WTC11 (cell line): ENCODE measurements around the gene RGS9.

Source experiments
- ATF1 ChIP-seq: sonication (generic); formaldehyde crosslinking; IDR thresholded peaks from 2 replicates; pipeline ENCODE4 v1.8.1; 2023; ENCODE audit warnings: mild to moderate bottlenecking, moderate library complexity, missing genetic modification reagents
- CREB1 ChIP-seq: sonication (generic); formaldehyde crosslinking; IDR thresholded peaks from 2 replicates; pipeline ENCODE4 v1.8.0; 2023; ENCODE audit warnings: mild to moderate bottlenecking, missing genetic modification reagents
- ETV6 ChIP-seq: sonication (generic); formaldehyde crosslinking; IDR thresholded peaks from 2 replicates; pipeline ENCODE4 v1.8.1; 2022; ENCODE audit warnings: mild to moderate bottlenecking, missing genetic modification reagents
- MXD4 ChIP-seq: fragments of 250-450 bp; sonication (Bioruptor Pico); IDR thresholded peaks from 2 replicates; pipeline ENCODE4 v1.8.0; 2021; ENCODE audit warnings: mild to moderate bottlenecking, moderate library complexity, borderline replicate concordance
- NFE2L1 ChIP-seq: sonication (generic); formaldehyde crosslinking; IDR thresholded peaks from 2 replicates; pipeline ENCODE4 v1.8.1; 2023; ENCODE audit warnings: missing genetic modification reagents
- RORB ChIP-seq: fragments of 250-450 bp; sonication (Bioruptor Pico); IDR thresholded peaks from 2 replicates; pipeline ENCODE4 v1.9.0; 2021; ENCODE audit warnings: mild to moderate bottlenecking
- USF1 ChIP-seq: sonication (generic); formaldehyde crosslinking; IDR thresholded peaks from 2 replicates; pipeline ENCODE4 v1.8.0; 2022; ENCODE audit warnings: mild to moderate bottlenecking, missing genetic modification reagents
- USF2 ChIP-seq: sonication (generic); formaldehyde crosslinking; IDR thresholded peaks from 2 replicates; pipeline ENCODE4 v1.8.1; 2023; ENCODE audit warnings: mild to moderate bottlenecking, missing genetic modification reagents, moderate library complexity
- TF ChIP-seq, protein P1 (sequence below): fragments of 200-600 bp; IDR thresholded peaks from 2 replicates; pipeline ENCODE4 v1.8.0; 2022; ENCODE audit warnings: antibody characterized with exemption

DNA sequence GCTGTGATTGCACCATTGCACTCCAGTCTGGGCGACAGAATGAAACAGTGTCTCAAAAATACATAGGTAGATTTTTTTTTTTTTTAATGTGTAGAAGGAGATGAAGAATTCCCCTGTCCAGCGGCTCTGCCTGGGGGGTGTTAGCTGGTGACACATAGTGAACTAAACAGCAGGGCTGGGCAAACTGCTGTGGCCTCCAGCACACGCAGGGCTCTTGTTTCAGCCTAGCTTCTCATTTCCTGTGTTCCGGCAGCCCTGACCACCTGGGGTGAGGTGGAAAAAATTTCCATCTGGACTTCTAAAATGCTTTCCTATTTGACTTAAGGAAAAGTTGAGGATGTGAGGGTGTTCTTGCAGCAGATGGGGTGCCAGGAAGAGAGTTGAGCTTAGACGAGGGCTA, 33.3 kb upstream of the RGS9 start:
- TF ChIP-seq NFE2L1 (CRISPR knock-in tag), result no peak
- no peak for TF ChIP-seq USF2
- no peak for TF ChIP-seq MXD4 (CRISPR knock-in tag)
- TF ChIP-seq, protein P1, sequence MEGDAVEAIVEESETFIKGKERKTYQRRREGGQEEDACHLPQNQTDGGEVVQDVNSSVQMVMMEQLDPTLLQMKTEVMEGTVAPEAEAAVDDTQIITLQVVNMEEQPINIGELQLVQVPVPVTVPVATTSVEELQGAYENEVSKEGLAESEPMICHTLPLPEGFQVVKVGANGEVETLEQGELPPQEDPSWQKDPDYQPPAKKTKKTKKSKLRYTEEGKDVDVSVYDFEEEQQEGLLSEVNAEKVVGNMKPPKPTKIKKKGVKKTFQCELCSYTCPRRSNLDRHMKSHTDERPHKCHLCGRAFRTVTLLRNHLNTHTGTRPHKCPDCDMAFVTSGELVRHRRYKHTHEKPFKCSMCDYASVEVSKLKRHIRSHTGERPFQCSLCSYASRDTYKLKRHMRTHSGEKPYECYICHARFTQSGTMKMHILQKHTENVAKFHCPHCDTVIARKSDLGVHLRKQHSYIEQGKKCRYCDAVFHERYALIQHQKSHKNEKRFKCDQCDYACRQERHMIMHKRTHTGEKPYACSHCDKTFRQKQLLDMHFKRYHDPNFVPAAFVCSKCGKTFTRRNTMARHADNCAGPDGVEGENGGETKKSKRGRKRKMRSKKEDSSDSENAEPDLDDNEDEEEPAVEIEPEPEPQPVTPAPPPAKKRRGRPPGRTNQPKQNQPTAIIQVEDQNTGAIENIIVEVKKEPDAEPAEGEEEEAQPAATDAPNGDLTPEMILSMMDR, result no peak
- no peak for TF ChIP-seq USF1 (CRISPR knock-in tag)
- no peak for TF ChIP-seq ETV6 (CRISPR knock-in tag)
- TF ChIP-seq CREB1 (CRISPR knock-in tag), result no peak
- no peak for TF ChIP-seq RORB (CRISPR knock-in tag)
- TF ChIP-seq ATF1 (CRISPR knock-in tag), result no peak
